NOMO-1 treated with DMSO at 0.1 percent for 48 hours (cell line): Measurements from ENCODE around the gene PSMD3.
A peak's percentile ranks its signal among the peaks of the same experiment; 100 is the strongest.

Experiments
- DNase-seq: peaks from one replicate; lab custom pipeline; 2025; ENCODE audit not compliant: unreplicated experiment; lab: John Stamatoyannopoulos, UW

Gene PSMD3

DNA sequence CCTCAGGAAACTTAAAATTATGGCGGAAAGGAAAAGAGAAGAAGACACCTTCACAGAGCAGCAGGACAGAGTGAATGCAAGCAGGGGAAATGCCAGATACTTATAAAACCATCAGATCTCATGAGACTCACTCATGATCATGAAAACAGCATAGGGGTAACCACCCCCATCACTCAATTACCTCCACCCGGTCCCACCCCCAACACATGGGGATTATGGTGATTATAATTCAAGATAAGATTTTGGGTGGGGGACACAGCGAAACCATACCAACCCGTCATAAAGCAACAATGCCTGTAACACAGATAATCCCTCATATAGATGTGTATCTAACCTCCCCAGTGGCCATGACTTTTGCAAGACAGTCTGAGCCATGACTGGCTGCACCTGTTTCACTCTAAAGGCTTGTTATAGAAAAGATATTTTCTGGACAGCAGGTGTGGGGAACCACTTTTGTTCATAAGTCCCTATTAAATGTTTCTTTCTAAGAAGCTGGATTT is 24.8 kb upstream of the PSMD3 start:
- DNase-seq = no peak

DNA sequence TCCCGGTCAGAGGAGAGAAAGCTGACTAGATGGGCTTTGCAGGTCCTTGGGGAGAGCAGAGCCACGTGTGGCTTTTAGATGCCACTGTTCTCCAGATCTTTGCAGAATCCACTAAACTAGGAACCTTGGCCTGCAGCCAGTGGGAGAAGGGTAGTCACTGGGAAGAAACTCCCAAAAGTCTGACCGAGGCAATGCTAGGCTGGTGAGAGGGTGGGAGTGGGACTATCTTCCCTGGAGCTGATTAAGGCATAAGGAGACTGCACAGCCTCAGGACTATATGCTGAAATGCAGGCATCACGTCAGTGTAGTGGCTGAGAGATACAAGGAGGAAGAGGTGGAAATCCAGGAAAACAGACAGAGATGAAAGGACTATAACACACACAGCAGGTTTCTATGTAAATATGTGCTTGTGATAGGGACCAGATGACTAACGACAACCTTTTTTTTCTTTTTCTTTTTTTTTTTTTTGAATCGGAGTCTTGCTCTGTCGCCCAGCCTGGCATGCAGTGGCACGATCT is 20.0 kb upstream of the PSMD3 start:
- DNase-seq = no peak

DNA sequence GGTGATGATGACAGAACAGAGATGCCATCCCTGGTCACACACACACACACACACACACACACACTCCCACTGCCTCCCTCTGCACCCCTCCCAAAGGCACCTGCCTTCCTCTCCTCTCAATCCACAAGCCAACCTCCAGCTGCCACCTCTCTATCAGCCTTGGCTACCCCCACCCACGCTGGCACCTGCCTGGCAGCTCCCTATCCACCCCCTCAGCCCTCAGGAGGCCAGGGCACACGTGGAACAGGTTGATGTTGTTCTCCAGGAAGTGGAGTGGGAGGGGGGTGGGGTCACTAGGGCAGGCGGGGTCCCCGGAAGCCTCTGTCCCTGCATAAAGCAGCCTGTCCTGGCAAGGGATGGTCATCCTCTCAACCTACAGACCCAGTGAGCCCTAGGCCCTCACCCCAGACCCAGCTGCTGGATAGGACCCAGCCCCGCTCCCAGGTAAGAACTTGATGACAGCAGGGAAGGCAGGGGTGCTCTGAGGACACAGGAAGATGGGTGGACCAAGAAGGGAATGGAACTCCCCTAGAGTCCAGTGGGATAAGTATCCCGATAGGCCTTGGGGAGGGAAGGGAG is 17.9 kb upstream of the PSMD3 start, which contains the start of gene GSDMA:
TSS of gene GSDMA (plus strand) at position 363 of the 579 bp plus-strand sequence. CDS start 2,684 bp downstream, outside the sequence.
- no peak for DNase-seq

DNA sequence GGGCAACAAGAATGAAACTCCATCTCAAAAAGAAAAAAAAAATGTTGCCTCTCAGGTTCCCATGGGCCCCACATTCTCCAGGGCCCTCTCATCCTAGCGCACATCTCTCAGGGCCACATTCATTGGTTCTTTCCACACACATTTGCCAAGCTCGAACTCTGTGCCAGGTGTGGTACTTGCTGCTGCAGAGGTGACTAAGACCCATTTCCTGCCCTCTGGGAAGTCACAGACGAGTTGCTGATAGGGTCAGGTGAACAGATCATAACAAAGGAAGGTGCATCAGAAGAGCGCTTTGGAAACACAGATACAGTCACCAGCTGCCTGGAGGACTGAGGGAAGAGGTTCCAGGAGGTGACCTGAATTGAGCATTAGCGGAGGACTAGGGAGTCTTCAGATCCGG is 16.8 kb upstream of the PSMD3 start:
- no peak for DNase-seq

DNA sequence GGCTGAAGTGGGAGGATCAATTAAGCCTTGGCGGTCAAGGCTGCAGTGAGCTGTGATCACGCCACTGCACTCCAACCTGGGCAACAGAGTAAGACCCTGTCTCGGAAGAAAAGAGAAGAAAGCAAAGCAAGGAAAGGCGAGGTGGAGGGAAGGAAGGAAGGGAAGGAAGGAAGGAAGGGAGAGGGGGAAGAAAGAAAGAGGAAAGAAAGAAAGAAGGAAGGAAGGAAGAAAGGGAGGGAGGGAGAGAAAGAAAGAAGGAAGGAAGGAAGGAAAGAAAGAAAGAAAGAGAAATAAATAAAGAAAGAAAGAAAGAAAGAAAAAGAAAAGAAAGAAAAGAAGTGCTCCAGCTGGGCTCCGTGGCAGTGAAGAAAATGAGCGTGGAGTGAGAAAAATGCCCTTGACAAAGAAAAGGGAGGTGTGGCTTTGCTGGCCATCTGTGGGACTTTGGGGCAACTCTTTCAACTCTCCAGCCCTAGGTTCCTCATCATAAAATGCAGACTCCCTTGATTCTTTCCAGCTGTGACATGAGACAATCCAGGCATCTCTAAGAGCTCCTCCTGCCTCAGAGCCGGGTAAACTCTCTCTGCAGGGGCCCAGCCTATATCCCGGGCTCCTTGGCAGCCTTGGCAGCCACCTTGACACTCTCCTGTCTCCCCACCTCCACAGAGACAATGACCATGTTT is 15.4 kb upstream of the PSMD3 start:
- DNase-seq = no peak

DNA sequence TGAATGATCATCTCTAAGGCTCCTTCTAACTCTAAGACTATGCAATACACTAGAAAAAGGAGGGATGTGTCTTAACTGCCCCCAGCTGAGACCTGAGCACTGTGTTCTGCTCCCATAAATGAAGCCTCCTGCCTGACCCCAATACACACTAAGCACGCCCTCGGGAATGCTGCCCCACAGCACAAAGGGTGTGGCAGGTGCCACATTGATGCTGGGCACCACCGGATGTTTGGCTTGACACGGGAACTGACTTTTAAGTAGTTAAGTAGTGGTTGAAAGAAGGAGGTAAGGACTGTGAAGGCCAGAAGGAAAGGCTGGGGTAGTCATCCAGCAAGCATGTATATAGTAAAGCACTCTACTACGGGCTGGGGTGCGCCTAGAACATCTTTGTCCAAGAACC is 13.8 kb upstream of the PSMD3 start:
- DNase-seq = no peak

DNA sequence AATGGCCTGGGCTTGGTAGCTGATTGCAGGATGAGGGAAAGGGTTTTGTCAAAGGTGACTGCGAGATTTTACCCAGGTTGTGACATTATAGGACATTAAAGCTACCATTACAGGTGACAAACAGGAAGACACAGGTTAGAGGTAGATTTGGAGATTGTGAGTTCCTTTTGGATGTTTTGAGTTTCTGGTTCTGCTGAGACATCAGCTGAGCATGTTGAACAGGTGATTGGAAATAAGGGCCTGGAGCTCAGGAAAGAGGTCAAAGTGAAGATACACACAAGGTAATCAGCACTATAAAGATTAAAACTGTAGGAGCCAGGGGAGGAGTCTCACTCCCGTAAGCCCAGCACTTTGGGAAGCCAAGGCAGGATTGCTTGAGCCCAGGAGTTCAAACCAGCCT is 11.8 kb upstream of the PSMD3 start:
- DNase-seq = no peak

DNA sequence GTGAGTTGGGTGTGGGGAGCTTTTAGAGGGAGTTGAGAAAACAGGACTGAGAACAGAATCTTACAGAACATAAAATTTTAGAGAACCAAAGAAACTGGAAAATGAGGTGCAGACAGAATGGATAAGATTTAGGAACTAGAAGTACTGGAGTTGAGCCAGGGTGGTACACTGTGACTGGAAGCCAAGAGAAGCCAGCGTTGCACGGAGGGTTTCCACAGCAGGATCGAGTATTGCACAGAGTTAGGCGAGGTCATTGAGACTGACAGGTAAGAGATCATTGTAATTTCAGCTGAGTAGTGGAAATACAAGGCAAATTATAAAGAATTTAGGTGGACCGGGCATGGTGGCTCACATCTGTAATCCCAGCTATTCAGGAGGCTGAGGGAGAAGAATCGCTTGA is 11.2 kb upstream of the PSMD3 start:
- no peak for DNase-seq

DNA sequence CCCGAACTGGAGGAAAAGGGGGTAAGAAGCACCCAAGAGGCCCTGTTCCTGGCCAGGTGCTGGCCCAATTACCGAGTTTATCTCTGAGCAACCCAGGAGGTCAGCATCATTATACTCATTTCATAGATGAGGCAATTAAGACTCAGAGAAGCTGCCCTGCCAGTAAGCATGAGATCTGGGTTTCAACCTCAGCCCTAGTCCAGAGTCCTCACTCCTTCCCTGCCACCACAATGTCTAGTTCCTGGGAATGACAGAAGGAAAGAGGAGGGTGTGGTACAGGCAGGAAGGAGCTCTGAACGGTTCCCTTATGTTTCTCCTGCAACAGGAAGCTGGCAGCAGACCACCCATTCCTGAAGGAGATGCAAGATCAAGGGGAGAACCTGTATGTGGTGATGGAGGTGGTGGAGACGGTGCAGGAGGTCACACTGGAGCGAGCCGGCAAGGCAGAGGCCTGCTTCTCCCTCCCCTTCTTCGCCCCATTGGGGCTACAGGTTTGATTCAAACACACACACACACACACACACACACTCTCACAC is 10.4 kb upstream of the PSMD3 start:
- DNase-seq = no peak

DNA sequence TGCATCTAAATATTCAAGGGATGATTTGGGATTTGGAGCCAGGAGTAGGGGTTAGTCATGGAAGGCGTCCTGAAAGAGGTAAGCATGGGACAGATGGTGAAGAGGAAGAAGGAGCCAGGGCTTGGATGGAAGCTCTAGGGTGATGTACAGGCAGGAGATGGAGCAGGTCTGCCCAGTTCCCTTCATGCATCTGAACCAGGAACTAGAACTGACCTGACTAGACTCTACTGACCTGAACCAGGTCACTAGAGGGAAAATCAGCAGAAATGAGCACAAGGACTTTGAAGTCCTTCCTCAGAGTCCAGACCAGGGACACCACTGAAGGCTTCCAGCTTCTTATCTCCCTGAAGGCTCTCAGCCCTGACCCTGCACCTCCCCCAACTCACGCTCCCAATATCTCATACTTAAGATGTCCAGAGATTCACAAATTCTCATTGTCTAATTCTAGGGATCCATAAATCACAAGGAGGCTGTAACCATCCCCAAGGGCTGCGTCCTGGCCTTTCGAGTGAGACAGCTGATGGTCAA is 9.5 kb upstream of the PSMD3 start:
- DNase-seq = no peak

DNA sequence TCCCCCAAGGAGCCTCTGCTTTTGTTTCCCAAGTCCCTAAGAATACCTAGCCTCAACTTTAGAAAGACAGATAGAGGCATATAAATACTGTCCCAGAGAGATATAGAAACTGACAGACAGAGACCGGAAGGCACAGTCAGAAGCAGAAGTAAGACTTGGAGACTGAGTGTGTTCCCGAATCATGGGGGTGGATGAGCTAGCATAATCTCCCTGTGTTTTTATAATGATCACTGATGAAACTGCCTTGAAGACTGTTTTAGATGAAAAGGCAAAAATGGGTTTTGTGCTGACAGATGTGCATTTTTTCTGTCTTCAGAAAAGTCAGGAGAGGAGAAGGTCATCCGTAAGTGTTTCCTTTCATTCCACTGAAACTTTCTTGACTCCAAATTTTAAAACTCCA is 8.3 kb upstream of the PSMD3 start:
- DNase-seq = peak; percentile 61

DNA sequence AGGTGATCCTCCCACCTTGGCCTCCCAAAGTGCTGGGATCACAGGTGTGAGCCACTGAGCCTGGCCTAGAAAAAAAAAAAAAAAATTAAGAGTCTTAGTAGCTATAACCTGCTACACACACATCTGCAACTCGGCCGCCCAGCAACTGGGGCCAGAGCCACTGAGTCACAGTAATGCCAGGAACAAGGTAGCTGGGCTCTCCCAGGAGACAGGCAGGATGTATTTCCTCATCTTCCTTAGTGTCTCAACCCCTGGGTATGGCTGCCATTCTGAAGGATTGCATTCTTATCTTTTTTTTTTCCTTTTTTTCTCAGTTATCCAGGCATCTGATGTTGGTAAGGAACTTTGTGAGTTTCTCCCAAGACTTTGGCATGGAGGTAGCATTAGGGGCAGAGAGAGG is 7.1 kb upstream of the PSMD3 start:
- no peak for DNase-seq

DNA sequence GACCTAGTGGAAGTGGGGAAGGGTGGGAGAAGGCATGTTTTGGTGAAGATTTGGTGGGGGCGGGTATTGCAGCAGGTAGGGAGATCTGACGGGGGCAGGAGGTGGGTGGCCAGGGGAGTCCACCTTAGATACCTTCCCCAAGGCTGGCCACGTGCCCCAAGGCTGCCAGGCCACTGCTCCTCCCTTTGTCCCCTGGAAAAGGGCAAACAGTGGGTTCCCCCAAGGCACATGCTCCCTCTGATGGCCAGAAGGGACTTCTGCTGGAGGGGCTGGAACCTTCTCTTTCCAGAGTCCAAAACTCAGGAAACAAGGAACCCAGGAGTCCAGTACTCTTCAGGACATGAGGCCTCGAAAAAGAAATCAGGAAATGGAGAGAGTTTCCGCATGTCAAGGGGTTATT is 6.2 kb upstream of the PSMD3 start:
- no peak for DNase-seq

DNA sequence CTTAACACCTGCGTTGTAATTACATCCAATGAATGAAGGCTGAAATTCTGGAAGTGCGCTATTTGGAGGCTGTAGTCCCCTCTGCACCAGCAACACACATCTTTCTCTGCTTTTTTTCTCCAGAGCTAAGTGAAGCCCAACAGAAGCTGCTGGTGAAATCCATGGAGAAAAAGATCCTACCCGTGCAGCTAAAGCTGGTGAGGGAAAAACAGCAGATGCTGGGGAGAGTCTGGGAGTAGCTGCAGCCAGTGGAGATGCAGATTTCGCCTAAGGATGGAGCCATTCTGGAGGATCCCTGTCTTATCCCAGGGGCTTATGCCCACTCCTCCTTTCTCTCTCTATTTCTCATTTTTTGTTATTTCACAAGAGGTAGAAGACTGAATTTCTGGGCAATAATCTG is 4.8 kb upstream of the PSMD3 start:
- DNase-seq = no peak

DNA sequence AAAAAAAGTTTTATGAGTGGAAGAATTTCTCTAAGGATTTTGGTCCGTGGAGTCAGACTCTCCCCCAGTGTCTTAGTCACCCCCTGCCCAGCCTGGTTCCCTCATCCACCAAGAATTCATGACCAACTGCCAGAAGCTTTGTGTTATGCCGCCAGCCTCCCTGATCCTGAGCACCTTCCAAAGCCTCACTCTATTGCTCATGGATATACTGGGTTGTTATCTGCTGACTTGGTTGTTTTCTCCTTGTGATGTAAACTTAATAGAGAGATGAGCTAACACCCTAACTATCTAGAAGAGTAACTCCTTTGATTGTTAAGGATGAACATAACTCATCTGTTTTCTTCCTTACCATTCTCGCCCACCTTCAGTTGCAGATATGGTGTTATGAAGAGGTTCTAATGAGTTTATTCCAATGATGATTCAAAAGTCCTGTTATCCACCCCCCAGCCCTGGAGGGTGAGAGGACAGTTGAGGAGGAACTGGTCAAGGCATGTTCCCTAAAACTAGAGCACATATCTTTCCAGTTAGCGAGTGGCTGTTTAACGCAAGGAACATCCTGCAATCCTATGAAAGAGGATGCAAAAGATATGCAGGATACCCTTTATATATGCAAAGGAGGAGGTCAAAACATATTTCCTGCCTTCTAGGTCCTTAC is 1.5 kb upstream of the PSMD3 start:
- no peak for DNase-seq

DNA sequence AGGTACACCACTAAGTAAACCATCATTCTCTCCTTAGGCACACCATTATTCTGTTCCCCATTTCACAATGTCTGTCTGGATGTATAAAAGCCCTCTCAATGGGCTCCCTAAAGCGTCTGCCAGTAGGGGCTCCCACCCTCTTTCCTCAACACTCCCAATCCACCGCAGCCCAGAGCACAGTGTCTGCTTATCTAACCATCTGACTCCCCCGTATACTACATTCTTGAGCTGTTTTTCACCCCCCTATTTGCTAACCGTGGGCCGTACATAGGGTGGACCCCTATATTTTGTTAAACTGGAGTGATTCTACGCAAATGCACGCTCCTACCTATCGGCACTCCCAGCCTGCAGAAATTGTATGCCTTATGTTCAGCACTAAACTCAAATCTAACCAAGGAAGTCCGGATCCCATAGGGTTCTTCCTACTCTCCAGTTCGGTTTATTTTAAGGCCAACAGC is 685 bp upstream of the PSMD3 start:
- DNase-seq = peak; percentile 72

DNA sequence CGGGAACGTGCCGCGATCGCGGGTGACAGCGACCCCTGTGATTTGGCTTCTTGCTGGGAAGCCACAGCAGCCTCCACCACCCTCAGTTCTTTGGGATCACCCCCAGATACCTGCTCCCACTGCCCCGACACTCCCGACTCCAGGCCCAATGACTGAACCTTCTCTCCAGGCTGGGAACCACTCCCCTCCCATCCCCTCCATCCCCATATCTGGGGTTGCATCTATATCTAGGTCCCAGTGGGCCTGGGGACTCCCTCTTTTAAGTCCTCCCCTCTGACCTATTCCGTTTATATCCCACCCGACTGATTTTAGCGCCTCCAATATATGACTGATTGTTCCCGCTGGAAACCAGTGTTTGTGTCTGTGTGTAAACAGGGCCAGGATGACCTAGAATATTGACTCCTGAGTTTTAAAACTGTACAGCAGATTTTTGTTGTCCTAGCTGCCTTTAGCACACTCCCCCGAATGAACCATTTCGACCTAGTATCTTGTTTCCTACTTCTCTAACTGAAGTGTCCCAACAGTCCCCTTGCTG is 667 bp downstream of the PSMD3 start:
- DNase-seq = no peak

DNA sequence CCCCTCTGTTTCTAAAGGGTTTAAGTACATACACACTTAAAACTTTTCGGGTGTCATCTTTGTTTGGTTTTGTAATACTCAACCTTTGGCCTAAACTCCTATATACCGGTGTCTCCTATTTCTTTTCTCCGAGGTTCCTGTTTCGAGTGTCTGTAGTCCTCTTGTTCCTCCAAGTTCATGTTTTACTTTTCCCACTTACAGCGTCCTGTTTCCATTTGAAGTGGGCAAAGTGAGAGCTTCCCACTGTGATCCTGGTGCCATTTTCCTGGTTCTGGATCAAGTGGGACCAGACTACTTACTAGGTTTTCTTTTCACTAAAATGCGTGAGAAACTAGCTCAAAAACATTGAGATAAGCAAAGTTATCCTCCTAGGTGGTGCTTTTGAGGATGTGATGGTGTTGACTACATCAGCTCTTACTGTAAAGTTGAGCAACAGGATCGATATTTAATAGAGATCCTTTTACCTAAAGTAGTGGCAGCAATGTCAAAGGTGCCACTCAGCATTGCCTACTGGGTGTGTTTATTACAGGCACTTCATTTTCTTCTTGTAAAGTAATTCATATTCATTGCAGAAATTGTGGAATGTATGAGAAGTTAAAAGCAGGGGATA is 1.3 kb downstream of the PSMD3 start:
- DNase-seq = peak; percentile 62

DNA sequence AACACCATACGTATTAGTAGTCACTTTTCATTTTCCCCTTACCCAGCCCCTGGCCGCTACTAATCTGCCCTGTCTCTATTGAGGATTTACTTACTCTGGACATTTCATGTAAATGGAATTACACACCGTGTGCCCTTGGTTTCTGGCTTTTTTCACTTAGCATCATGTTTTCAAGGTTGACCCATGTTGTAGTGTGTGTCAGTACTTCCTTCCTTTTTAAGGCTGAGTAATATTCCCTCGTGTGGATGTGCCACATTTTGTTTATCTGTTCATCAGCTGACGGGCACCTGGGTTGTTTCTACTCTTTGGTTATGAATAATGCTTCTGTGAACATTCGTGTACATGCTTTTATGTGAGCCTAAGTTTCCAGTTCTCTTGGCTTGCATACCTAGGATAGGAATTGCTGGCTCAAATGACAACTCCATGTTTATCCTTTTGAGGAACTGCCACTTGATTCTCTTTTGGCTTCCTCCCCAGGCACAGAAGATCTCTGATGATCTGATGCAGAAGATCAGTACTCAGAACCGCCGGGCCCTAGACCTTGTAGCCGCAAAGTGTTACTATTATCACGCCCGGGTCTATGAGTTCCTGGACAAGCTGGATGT is 7.7 kb downstream of the PSMD3 start:
- DNase-seq = no peak

DNA sequence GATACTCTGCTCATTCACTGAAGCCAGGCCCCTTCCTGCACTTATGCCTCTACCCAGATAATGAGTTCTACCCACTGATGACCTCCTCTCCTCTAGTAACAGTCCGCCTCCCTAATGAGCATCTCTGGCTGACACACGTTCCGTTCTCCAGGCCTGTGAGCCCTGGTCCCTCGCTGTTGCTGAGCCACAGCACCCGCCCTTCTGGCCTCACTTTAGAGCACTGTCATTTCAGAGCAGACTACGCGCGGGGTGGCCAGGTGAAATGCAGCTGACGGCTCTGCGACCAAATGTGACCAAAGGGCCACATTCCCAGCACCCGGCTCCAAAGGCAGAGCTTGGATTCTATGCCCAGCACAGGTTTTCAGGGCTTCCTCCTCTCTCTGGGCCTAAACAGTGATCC is 13.8 kb downstream of the PSMD3 start:
- no peak for DNase-seq
